IPS-NIHi7 (cell line): ENCODE measurements around the gene VAMP1.
A peak's percentile ranks its signal among the peaks of the same experiment; 100 is the strongest.
"Not testable (repeated sequence)": the region's sequence is repeated elsewhere in the genome, so short reads cannot be mapped to it uniquely, and the experiment has no call there.

Source experiments
- DNase-seq: peaks from one replicate; pipeline ENCODE4 v3.0.0; 2012; ENCODE audit warnings: mixed read lengths; ENCODE audit errors: extremely low spot score

Gene VAMP1, protein sequence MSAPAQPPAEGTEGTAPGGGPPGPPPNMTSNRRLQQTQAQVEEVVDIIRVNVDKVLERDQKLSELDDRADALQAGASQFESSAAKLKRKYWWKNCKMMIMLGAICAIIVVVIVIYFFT

DNA sequence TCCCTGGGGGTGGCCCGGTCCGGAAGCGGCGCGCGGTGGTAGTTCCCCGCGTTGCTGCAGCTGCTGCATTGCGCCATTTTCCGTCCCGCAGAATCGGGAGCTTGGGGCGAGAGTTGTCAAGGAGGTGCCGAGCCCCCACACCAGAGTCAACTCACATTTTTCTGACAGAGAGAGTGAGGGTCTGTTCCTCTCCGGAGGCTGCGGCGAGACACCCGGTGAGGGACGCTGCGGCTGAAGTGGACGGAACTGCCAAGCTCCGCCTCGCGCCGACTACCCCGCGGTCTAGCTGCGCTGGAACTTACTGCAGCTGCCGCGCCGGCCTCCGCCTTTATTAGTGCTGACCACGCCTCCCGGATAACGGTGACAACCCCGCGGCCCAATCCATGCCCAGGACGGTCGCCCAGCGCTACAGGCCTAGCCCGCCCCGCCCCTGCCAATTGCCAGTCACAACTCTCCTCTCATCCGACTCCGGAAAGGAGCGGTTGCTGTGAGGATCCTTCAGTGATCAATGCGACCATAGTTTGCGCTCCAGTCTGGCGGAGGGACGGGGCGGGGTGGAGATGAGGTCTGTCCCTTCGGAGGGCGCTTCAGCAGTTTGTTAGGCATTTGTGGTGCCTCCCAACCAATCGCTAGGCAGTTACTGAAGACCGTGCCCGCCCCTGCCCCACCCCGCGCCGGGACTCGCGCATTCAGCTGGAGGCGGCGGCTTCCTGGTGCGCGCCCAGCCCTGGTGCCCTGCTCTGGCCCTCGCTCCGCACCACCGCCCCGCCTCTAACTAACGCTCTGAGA, at the start of gene VAMP1:
VAMP1 (minus strand) TSS at position 303 of the 789 bp plus-strand sequence; CDS start at position 157, 146 bp downstream.
- DNase-seq: peak; percentile 98

DNA sequence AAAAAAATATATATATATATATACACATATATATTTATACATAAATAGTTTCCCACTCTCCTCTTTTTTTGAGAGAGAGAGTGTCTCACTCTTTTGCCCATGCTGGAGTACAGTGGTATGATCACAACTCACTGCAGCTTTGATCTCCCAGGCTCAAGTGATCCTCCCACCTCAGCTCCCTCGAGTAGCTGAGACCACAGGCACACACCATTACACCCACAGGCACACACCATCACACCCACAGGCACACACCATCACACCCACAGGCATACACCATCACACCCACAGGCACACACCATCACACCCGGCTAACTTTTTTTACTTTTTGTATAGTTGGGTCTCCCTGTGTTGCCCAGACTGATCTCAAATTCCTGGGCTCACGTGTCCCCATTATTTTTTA, 49.7 kb upstream of the VAMP1 start:
- DNase-seq: no peak

DNA sequence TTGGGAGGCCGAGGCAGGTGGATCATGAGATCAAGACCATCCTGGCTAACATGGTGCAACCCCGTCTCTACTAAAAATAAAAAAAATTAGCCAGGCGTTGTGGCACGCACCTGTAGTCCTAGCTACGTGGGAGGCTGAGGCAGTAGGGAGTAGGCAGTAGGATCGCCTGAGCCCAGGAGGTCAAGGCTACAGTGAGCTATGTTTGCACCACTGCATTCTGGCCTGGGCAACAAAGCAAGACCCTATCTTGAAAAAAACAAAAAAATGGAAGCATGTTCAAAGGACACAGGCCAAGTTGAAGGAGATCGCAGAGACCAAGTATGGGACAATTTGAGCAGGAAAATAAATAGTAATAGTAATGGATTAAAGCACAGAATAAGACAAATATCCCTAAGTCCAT, 37.6 kb upstream of the VAMP1 start:
- DNase-seq: no peak

DNA sequence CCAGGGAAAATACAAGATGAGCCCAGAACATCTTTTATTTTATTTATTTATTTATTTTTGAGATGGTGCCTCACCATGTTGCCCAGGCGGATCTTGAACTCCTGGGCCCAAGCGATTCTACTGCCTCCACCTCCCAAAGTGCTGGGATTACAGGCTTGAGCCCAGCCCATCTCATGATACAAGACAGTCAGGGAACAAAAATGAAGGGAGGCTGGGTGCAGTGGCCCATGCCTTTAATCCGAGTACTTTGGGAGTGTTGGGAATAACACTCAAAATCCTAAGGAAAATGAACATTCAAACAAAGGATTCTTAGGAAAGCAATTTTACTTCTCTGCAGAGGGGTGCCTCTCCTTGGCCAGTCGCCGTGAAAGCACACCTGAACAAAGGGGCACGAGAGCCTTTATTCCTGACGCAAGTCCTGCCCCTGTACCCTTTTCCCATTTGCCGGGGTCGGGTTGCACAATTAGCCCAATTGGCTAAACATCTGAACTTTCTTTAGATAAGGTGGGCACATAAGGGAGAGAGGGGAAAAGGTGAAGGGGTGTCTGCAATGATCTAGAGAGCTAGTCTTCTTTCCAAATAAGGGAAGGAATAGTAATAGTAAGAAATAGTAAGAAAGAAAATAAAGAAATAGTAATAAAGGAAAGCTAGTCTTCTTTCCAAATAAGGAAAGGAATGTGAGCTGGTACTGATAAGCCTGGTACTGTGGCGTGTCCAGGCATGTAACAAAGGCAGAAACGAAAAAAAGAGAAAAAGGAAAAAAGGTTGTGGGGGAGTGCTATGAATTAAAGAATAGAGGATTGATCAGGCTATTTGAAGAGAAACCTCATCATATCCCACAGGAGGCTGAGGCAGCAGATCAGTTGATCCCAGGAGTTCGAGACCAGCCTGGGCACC, 36.9 kb upstream of the VAMP1 start:
- peak; percentile 20 for DNase-seq

DNA sequence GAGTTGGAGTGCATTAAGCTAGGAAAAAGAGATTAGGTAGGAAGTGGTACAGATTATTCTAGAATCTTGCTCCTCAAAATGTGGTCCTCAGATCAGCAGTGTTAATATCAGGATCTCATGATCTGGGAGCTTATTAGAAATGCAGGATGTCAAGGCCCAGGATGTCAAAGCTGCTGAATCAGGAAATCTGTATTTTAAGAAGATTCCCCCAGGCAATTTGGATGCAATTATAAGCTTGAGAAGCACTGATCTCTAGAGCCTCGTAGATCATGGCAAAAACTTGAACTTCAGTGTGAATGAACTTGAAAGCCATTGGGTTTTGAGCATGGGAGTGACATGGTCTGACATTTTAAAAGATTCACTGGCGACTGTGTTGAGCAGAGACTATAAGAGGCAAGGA, 30.0 kb upstream of the VAMP1 start:
- no peak for DNase-seq

DNA sequence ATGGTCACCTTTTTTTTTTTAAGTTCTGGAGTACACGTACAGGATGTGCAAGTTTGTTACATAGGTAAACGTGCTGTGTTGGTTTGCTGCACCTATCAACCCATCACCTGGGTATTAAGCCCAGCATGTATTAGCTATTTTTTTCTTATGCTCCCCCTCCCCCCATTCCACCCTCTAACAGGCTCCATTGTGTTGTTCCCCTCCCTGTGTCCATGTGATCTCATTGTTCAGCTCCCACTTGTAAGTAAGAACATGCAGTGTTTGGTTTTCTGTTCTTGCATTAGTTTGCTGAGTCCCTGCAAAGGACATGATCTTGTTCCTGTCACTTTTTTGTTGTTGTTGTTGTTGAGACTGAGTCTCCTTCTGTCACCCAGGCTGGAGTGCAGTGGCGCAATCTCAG, 26.8 kb upstream of the VAMP1 start:
- not testable (repeated sequence) for DNase-seq

DNA sequence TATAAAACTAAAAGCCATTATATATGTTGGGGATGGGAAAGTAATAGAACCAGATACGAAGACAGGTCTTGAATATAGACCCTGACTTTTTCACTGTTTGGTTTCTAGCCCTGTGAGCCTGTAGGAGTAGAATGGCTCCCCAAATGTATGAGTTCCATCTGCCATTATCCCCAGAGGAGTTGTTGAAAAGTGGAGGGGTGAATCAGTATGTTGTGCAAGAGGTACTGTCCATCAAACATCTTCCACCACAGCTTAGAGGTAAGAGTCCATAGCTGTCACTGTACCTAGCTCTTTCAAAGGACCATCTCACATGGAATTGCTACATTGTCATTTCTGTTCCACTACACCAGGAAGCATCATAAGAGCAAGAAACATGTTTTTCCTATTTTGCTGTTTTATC, 24.5 kb upstream of the VAMP1 start:
- DNase-seq: no peak

DNA sequence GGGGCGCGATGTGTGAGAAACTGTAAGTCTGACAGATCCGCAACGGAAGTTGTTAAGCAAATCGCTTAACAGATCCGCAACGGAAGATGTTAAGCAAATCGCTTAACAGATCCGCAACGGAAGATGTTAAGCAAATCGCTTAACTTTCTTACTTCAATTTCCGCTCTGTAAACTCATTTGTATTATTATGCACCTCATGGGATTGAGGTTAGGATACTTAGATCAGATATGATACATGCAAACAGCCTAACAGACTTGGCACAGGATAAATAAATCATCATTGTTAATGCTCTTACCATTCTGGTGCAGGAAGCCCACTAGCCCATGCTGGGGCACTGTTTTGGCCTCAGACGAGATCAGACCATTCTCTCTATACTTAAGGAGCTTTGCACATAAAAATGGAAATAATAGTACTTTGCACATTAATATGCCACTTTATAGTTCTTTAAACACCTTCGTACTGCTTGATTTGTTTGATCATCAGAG, 23.8 kb upstream of the VAMP1 start:
- no peak for DNase-seq

DNA sequence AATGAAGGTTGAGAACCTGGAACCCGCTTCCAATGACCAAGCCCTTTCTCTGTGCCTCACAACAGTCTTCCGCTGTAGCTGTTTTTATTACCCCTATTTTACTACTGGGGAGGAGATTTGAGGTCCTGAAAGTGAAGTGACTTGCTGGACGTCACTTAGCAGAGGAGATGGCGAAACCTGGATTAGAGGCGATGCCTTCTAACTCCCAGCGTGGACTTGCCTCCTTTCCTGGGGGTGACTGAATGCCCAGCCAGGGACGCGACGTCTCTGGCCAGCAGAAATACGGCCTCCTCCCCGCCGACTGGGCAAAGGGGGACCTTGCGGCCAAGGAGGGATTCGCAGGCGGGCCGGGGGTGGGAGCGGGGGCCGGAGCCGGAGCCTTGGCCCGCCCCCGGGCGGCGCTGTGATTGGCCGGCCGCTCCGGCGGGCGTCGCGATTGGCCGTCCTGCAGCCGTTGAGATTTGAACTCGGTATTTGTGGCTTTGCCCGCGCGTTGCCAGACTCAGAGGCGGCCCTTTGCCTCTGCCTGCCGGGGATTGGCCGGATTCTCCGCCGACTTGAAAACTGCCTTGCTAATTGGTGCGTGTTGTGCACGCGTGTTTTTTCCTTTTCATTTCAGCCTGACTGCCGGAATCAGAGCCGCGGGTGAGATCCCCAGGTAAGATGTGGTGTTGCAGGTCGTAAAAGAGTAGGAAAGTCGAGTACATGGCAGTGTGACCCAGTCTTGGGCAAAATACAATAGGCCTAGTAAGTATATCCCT, 23.2 kb upstream of the VAMP1 start, which contains the start of gene NCAPD2:
NCAPD2 (plus strand) TSS at position 606 of the 761 bp plus-strand sequence. CDS start 997 bp downstream, outside the sequence.
- peak; percentile 98 for DNase-seq

DNA sequence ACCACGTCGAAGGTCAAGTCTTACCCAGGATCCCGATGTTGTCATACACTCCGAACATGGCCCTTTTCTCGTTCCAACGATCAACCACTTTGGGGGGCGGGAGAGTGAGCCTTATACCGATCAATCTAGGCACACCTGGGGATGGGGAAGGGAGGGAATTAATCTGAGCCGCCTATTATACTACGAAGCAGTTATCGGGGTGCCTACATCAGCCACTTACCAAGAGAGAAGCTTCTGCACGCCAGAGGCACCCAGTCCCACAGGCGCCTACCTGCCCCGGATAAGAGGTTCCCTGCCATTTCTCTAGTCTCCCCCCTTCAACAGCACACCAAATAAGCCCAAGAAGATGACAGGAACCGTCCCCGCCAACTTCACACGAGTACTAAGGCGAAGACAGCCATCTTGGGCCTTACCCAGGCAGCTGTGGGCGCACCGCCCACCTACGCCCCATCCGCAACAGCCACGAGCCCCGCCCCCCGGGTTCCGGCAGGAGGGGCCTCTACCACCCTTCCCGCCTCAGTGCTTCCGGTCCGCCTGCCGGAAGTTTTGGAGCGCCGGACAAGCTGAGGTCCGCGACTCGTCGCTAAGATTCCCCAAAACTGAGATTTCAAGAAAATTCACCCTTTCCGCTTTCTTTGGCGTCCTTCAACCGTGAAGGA, 22.5 kb upstream of the VAMP1 start, which contains the start of gene MRPL51:
MRPL51 (minus strand) TSS at position 425 of the 659 bp plus-strand sequence; CDS start at position 299, 126 bp downstream.
- peak; percentile 97 for DNase-seq

DNA sequence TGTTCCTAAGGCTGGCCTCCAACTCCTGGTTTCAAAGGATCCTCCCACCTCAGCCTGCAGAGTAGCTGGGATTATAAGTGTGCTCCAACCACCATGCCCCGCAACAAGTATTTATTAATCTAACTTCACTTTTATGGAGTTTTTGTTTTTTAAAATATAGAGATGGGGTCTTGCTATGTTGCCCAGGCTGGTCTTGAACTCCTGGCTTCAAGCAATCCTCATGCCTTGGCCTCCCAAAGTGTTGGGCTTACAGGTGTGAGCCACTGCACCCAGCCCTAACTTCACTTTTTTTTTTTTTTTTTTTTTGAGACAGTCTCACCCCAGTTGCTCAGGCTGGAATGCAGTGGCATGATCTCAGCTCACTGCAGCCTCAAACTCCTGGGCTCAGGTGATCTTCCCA, 20.2 kb upstream of the VAMP1 start:
- not testable (repeated sequence) for DNase-seq

DNA sequence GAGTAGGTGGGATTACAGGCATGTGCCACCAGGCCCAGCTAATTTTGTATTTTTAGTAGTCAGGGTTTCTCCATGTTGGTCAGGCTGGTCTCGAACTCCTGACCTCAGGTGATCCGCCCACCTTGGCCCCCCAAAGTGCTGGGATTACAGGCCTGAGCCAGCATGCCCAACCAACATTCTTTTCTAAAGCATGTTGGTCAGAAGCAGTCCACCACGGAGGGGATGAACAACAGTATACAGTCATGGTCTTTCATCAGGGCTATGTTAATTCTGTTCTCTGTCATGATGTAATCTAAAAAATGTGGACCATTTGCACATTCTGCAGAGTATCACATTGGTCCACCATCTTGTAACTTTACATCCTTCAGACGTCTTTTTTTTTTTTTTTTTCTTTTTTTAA, 19.0 kb upstream of the VAMP1 start:
- DNase-seq: no peak

DNA sequence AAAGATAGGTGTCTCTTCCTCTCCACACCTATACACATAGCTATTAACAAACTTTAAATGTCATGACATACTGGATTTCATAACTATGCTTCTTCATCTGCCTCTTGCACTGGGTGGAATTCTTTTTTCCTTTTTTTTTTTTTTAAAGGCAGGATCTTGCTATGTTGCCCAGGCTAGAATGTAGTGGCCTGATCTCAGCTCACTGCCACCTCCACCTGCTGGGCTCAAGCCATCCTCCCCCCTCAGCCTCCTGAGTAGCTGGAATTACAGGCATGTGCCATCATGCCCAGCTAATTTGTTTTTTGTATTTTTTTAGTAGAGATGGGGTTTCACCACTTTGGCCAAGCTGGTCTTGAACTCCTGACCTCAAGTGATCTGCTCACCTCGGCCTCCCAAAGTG, 17.8 kb upstream of the VAMP1 start:
- no peak for DNase-seq

DNA sequence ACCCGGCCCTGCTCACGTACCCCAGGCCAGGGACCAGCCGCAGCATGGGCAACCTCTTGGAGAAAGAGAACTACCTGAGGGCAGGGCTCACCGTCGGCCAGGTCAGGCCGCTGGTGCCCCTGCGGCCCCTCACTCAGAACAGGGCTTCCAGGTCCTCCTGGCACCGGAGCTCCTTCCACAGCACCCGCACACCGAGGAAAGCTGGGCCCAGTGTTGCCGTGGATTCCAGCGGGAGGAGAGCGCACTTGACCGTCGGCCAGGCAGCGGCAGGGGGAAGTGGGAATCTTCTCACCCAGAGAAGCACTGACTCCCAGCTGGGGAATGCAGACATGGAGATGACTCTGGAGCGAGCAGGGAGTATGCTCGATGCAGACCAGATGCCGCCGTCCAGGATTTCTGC, 7.9 kb upstream of the VAMP1 start:
- DNase-seq: no peak

DNA sequence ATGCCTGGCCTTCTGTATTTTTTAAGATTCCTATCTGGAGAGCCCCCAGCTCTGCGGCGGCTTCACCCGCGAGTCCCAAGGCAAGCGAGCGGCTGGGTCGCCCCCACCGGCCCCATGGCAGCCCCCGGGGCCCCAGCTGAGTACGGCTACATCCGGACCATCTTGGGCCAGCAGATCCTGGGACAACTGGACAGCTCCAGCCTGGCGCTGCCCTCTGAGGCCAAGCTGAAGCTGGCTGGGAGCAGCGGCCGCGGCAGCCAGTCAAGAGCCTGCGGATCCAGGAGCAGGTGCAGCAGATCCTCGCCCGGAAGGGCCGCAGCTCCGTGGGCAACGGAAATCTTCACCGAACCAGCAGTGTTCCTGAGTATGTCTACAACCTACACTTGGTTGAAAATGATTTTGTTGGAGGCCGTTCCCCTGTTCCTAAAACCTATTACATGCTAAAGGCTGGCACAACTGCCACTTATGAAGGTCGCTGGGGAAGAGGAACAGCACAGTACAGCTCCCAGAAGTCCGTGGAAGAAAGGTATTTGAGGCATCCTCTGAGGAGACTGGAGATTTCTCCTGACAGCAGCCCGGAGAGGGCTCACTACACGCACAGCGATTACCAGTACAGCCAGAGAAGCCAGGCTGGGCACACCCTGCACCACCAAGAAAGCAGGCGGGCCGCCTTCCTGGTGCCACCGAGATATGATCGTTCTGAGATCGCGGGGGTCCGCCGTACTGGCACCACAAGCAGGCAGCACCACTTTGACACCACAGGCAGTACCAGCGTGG, 7.3 kb upstream of the VAMP1 start:
- not testable (repeated sequence) for DNase-seq

DNA sequence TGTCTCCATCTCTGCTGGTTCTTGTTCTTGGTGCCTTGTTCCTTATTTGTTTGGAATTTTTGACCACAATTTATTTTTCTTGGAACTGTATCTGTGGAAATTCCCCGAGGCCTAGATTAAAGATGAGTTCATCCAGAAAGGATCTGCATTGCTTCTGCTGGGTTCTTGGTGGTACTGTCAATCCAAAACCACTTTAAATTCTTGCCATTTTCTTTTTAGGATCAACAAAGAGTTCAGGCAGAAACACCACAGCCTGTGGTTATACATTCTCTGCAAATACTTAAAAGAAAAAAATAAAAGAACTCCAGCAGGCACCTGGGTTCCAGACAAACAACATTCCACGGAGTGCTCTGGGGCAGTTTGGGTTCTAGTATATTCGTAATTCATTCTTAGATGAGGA, 6.0 kb upstream of the VAMP1 start:
- no peak for DNase-seq

DNA sequence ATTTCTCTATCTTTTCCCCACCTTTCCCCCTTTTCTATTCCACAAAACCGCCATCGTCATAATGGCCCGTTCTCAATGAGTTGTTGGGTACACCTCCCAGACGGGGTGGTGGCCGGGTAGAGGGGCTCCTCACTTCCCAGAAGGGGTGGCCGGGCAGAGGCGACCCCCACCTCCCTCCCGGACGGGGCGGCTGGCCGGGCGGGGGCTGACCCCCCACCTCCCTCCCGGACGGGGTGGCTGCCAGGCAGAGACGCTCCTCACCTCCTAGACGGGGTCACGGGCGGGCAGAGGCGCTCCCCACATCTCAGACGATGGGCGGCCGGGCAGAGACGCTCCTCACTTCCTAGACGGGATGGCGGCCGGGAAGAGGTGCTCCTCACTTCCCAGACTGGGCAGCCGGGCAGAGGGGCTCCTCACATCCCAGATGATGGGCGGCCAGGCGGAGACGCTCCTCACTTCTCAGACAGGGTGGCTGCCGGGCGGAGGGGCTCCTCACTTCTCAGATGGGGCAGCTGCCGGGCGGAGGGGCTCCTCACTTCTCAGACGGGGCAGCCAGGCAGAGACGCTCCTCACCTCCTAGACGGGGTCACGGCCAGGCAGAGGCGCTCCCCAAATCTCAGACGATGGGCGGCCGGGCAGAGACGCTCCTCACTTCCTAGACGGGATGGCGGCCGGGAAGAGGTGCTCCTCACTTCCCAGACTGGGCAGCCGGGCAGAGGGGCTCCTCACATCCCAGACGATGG, 4.9 kb upstream of the VAMP1 start:
- DNase-seq: not testable (repeated sequence)

DNA sequence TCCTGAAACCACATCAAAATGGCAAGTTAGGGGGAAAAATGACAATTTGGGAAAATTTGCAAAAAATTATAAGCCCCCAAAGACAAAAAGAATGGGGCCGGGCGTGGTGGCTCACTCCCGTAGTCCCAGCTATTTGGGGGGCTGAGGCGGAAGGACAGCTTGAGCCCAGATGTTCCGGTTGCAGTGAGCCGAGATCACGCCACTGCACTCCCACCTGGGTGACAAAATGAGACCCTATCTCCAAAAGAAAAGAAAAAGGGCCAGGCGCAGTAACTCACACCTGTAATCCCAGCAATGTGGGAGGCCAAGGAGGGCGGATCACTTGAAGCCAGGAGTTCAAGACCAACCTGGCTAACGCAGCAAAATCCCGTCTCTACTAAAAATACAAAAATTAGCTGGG, 2.0 kb upstream of the VAMP1 start:
- no peak for DNase-seq

DNA sequence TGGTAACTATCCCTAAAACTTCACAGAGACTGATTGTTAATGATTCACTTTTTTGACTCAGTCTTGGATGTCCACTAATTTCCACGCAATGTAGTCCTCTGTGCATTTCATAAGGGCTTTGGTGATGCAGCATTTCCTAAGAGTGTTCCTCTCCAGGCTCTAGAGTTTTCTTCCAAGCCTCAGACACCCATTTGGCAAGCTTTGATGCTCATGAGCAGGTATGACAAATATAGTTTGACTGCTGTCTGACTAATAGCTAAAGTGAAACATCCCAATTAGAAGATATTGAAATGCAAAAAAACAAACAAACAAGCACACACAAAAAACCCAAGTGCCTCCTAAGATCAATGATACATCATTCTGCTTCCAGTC, 1.5 kb upstream of the VAMP1 start:
- DNase-seq: no peak
